Renal cortex interstitium (tissue), 11 donors: ENCODE measurements around the gene ZFP57. TPM values are rescaled to one million over a fixed set of nuclear protein-coding genes. Genes with fewer than 3 reads are reported as not detected.
"Not testable (repeated sequence)": the region's sequence is repeated elsewhere in the genome, so short reads cannot be mapped to it uniquely, and the experiment has no call there.

Experiments used
- DNase-seq, 11 donors: peaks; one replicate each; pipeline ENCODE4 v3.0.0-alpha.2; 2013; ENCODE audit warnings: low read depth in 9 of 11, low spot score in 4 of 11; ENCODE audit errors: extremely low read depth in 1 of 11
- polyA plus RNA-seq, 3 donors: library from polyadenylated mRNA; unstranded; fragments of 120-200 nt; gene quantifications; one replicate each; pipeline ENCODE4 v1.2.1, GENCODE V29; 2013; ENCODE audit not compliant: insufficient read length in 3 of 3

Gene ZFP57
- polyA plus RNA-seq, 3 donors: 0.22 to 0.28 TPM; not detected in 1

GRCh38 chr6:29663300-29664042, 17.5 kb downstream of the ZFP57 start:
- DNase-seq: no peak

GRCh38 chr6:29661502-29662141, 19.3 kb downstream of the ZFP57 start:
- DNase-seq: not testable (repeated sequence)

DNA sequence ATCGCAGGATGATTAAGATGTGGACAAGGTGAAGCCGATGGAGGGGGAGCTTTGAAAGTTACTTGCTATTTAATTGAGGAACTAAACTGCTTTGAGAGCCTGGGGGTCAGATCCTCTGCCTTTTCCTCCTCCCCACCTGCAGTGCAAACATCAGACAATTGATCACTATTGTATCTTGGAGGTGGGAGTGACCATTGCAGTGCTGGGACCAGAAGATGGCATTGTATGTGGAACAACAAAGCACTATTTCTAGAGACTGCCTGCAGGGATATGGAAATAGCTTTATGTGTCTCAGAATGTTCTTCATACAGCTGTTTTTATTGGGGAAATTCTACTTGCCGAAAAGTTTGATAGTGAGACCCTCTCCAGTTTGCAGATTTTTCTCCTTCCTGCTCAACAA, 19.9 kb downstream of the ZFP57 start:
- no peak for DNase-seq

DNA sequence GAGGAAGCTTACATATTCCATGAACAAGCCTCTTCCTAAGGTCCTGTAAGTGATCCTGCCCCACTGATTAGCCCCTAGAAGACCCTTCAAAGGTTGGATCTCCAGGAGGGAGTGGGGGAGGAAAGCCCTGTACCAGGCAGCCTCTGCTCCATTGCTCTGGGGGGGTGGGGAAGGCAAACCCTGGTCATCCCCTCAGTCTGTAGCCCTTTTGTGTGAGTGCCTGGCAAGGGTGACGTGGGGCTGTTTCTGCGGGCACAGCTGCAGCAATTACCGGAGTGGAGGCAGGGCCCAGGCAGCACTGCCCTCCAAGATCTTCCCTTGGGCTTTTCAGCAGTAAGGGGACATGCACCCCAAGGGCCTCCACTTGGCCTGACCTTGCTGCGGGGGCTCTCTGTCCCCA, 24.2 kb downstream of the ZFP57 start, which contains the start of gene MOG:
Gene MOG (plus strand): TSS at position 295 of the 400 bp plus-strand sequence. CDS start 118 bp downstream, outside the sequence.
- DNase-seq: no peak

DNA sequence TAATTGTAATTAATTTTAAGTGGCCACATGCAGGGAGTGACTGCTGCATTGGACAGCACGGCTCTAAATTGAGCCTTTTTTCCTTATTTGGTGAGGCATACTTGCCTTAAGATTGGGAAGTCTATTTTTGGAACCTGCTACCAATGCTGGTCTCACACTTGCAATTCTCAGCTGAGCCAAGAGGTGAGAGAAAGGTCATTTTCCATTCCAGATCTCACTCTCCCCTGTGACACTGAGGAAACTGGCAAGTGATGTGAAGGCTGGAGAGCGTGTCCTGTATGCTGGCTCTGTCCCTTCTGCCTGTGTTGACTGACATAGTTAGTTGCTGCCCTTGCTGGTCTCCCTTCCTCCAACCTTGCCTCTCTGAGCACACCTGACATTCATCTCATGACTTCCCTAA, 24.8 kb downstream of the ZFP57 start:
- no peak for DNase-seq

DNA sequence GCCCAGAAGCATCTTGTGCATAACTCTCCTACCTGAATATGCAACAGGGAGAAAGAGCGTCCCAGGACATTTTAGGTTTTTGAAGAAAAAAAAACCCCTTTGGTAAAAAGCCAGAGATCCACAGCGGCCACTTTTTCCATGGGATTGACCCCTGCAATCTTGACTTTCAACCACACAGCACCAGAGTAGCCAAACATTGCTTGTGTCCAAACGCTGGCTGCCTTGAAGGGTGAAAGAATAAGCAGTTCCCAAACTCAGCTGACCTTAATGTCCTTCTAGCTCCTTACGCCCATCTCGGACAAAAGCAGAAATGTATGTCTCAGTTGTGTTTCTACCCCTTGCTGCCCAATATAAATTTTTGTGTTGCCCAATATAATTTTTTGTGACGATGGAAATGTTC, 25.3 kb downstream of the ZFP57 start:
- no peak for DNase-seq

- DNase-seq: peak in 8 of 11 donors; percentile 31 to 66 (median 54)
Measured at GRCh38 chr6:29653452-29654038, 27.4 kb downstream of the ZFP57 start.

DNA sequence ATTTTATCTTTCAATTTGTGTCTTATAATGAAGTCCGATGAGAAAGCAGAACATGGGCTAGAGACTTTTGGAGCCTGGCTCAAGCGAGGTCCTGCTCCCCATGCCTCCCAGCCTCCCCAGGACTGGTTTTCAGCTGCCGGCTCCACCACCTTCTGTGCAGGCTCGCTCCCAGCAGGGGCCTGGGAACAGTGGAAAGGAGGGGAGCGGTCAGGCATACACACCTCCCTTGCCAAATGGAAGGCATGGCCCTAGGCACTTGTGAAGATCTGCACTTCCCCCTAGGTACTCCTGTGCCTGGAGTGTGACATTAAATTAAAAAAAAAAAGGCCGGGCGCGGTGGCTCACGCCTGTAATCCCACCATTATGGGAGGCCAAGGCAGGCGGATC, 28.8 kb downstream of the ZFP57 start:
- DNase-seq: no peak

GRCh38 chr6:29651413-29652197, 29.3 kb downstream of the ZFP57 start:
- no peak for DNase-seq

DNA sequence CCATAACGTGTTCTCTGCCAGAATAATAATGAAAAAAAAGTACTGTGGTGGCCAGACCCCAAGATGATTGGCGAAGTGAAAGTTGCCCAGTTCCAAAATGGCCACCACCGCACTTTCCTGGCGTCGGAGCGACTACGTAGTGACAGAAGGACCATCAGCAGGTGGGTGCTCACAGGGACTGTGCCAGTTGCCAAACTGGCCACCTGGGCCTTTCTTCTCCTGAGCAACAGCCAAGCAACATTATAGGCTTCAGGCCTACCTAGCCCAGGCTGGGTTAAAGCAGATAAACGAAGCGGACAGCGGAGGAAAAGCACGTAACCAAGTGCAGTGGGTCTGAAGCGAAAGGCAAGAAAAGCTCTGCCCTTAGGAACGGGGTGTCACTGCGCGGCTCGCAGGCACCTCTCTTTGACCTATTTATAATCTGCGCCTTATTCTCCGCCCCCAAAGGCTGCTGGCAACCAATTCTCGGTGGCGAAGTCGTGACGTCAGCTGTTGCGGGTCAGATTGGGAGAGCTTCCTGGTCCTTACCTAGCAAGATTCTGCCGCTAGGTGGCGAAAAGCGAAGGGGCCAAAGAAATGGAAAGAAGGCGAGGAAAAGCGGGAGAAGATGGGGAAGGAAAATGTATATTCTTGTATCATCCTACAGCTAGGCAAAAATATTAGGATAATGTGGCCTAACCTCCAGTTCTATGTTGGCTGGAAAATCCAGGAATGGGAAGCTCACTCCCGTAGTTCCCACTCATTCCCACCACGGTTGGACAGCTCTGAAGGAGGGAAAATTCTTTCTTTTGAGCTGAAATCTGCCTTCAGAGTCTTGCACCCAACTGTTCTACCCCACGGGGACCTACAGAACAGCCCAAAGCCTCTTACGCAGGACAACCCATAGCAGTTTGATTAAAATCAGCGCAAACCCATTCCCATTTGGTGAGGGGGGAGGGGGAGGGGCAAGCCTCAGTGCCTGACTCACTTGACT, 31.0 kb downstream of the ZFP57 start:
- DNase-seq: peak; percentile 87 to 98 (median 96)

DNA sequence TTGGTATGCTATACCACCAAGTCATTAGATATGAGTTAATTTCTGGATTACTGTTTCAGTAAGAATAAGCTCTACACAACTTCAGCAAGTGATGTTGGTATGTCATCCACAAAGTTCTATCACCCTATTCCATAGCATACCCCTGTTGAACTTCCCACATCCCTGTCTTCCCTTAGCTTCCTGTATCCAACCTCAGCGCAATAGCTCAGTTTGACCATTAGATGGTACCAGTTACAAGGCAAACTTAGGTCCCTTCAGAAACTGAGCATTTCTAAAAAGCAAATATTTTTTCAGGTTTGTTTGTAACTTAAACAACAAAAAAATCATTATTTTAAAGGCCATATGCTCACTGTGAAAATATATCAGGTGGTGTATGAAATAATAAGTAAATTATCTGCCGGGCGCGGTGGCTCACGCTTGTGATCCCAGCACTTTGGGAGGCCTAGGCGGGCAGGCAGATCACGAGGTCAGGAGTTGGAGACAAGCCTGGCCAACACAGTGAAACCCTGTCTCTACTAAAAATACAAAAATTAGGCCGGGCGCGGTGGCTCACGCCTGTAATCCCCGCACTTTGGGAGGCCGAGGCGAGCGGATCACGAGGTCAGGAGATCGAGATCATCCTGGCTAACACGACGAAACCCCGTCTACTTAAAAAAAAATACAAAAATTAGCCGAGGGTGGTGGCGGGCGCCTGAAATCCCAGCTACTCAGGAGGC, 32.9 kb downstream of the ZFP57 start:
- DNase-seq: no peak

DNA sequence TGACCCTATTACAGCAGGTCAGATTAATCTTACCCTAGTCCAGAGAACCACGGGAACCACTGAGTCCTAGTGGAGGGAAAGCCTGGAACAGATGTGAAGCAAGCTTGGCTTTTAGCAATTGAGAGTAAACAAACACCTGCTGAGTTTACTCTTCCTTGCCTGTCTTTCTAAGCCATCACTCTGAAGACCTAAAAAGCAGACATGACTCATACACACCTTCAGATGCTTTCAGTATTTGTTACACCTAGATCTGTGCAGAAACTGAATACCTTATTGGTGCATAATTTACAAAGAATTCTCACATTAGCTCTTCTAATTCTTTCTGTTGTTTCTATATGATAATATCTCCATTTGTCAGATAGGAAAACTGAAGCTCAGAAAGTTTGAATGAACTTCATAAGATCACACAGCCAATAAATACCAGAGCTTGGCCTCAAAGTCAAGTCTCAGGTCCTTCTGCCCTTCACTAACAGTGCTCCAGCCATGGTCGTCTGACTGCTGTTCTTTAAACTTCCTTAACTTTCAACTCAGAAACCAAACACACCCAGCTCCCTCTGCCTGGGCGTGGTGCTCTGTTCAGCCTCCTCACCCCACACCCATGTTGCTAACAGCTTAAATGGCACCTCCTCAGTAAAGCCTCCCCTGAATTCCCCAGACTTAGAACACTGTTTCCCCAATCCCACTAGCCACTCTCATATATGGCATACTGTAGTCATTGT, 39.4 kb downstream of the ZFP57 start:
- no peak for DNase-seq

DNA sequence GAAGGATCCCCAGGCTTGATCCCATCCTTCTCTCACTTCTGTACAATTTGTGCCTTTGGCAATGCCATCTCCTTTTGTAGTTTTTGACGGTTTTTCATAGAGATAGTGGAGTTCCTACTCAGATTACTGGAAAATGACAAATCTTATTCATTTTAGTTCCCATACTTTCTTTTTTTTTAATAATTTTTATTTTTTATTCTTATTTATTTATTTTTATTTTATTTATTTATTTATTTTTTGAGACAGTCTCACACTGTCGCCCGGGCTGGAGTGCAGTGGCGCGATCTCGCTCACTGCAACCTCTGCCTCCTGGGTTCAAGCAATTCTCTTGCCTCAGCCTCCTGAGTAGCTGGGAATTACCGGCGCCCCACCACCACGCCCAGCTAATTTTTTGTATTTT, 43.7 kb downstream of the ZFP57 start:
- DNase-seq: no peak

DNA sequence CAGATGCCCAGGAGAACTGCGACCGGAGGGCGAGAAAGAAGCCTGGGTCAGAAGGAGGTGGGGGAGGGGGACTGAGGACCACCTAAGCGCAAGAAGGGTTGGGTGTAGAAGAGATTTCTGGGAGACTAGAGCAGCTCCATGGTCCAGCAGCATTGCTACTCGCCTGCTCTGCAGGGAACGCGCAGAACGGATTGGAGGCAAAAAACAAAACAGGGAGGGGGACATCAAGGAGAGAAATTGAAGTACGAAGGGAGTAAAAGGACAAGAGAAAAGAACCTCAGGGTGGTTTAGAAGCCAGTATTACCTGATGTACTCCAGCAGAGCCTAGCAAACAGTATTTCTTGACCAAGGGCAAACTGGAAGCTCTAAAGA, 47.4 kb downstream of the ZFP57 start:
- DNase-seq: peak in 2 of 11 donors; percentile 30 to 36

DNA sequence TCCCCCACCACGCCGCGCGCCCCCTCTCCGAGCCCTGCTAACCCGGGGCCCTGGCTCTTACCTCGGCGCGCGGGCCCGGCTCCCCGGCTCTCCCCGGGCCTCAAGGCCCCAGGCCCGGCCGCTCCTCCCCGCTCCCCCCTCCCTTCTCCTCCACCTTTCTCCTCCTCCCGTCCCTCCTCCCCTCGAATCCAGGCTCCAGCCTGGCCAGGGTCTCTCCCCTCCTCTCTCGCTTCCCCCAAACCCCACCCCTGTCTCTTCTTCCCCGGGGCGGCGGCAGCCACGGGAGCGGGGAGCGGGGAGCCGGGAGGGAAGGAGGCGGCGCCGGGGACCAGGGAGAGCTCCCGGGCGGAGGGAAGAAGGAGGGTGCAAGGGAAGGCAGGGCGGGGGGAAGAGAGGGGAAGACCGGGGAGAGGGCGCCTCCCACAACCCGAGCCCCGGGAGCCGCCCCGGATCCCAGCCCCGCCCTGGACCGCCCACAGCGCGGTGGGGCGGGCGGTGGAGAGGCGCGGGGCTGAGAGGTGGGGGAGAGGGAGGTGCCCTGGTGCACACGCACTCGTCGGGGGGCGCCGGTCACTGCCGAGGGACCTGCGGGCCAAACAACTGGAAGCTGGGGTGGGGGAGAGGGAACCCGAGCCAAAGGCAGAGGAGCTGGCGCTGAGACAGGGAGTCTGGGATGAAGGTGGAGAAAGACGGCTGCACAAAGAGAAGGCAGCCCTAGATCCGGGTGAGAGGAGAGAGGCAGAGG, 48.0 kb downstream of the ZFP57 start, which contains the start of gene GABBR1:
Gene GABBR1 (minus strand): TSS at position 395 of the 745 bp plus-strand sequence. CDS start 798 bp downstream, outside the sequence.
- DNase-seq: peak; percentile 70 to 92 (median 87)
